ENCODE results near the gene EEF1AKMT2. TPM values are rescaled to one million over a fixed set of nuclear protein-coding genes. Genes with fewer than 3 reads are reported as not detected.
"Not testable (repeated sequence)": the region's sequence is repeated elsewhere in the genome, so short reads cannot be mapped to it uniquely, and the experiment has no call there.

Gene EEF1AKMT2
- total RNA-seq, result 10 to 100 TPM; 22.3 to 26.3 TPM

DNA sequence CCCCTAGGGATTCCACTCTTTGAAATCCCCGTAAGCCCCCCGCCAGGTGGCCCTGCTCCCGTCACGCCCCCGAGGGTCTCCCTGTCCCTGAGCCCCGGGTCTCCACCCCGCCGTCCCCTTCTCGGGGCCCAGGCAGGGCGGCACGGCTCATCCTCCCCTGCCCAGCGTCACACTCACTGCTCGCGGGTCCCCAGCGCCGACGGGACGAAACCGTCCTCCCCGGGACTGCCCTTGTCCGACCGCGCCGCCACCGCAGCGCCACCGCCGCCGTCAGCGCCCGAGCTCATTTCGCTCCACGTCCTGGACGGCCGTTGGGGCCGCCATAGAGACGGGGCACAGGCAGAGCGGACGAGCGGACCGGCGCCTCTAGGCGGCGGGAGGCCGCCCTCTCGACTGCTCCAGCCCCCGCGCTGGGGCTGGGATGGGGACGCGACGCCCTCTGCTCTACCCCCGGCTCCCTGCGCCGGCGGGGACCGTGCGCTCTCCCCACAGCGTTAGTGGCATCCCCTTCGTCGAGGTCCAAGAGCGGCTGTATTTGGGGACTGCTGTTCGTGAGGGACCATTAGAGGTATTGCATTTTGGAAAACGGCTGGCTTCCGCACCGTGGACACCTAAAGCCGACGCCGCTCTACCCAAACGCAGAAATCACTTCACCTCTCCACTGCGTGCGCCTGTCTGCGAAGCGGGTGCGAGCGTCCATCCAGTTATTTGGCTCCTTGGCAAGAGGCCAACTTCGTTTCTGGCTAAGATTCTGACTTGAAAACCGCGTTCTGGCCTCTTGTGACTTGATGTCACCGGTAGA is at the start of gene EEF1AKMT2:
Gene EEF1AKMT2, minus strand, starts transcription at position 341 of the 802 bp plus-strand sequence. Its CDS starts 54 bp downstream, at position 287.
- no peaks in the 10 kb centered on the region for H3K9me3 Mint-ChIP-seq (ENCODE audit: low read depth)
- H3K27ac Mint-ChIP-seq, result peak within 1 kb of the TSS; percentile 96
- H3K27me3 Mint-ChIP-seq, result no peaks in the 10 kb centered on the region
- peaks cover 10% of the 10 kb centered on the region for H3K36me3 Mint-ChIP-seq
- peak; percentile 87 for DNase-seq
- ATAC-seq, result peak; percentile 98
- CTCF ChIA-PET, result interaction anchor here (1.0 to 2.2 kb wide), 6 partner anchors 10 to 95 kb away, joined by 3 to 10 read pairs (median 4); partner anchors contain the start of gene ABRAXAS2
- H3K4me1 Mint-ChIP-seq, result peaks cover 19% of the 10 kb centered on the region
- H3K4me3 Mint-ChIP-seq, result peak within 1 kb of the TSS; percentile 91

DNA sequence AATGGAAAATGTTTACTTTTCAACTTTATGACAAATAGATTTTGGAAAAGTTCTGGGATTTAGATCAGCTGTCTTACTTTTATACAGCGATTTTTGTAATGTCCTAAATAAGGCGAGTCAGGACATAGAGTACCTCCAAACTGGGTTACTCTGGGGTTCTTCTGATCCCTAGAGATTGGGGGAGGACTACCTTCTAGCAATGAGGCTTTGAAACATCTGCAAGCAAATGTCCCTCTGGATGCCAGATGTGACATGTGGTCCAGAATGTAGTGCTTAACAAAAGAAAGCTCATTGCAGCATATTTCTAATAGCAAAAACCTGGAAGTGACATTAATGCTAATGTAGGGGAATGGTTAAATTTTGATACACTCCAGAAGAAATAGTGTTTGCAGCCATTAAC is 46.0 kb upstream of the EEF1AKMT2 start:
- Mint-ChIP-seq H3K9me3 (ENCODE audit: low read depth) (no peaks in the 10 kb centered on the region), H3K36me3 (peaks cover 13% of the 10 kb centered on the region), H3K27me3 (no peaks in the 10 kb centered on the region), H3K4me3 (no peak overlapping the region), H3K4me1 (no peaks in the 10 kb centered on the region), H3K27ac (no peak overlapping the region)
- ATAC-seq, result no peak
- CTCF ChIA-PET, result interaction anchor here (1.1 kb wide), 1 partner anchor 307 kb away, joined by 3 read pairs; no protein-coding TSS in a partner anchor
- DNase-seq, result no peak

DNA sequence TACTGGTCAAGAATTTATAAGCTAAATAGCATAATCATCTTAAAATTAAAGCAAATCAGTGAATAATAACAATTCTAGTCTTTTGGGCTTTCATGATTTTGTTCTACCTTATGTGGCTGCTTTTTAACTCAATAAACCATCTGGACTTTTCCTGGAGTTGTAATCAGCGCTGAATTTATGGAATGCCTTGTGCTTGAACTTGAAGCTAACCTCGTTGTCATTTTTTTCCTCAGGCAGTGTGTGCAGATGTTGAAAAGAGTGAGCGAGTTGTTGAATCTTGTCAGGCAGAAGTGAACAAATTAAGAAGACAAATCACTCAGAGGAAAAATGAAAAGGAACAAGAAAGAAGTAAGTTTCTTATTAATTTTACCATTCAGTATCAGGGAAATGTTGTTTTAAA is 39.4 kb upstream of the EEF1AKMT2 start:
- DNase-seq, result no peak
- CTCF ChIA-PET, result interaction anchor here (1.9 kb wide), 1 partner anchor 291 kb away, joined by 5 read pairs; no protein-coding TSS in a partner anchor
- Mint-ChIP-seq H3K27me3 (no peaks in the 10 kb centered on the region), H3K27ac (no peak overlapping the region), H3K9me3 (ENCODE audit: low read depth) (no peaks in the 10 kb centered on the region), H3K4me3 (no peak overlapping the region), H3K4me1 (no peaks in the 10 kb centered on the region), H3K36me3 (peaks cover 31% of the 10 kb centered on the region)
- no peak for ATAC-seq

DNA sequence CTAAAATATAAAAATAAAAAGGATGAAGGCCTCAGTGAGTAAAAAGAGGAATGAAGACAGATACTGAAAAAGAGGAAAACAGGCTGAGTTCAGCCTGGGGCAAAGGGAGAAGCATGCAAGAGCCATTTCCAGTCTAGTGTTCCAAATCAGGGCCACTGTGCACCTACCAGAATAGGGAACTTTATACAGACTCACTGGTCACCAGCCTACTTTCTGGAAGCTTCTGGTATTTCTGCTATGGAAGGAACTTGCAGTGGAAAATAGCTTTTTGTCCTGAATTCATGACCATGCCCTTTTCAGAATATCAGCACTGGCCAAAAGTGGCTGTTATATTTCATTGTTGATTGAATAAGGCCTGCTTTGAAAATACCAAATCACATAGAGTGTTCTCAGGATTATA is 38.8 kb upstream of the EEF1AKMT2 start:
- no peak overlapping the region for H3K4me3 Mint-ChIP-seq
- H3K4me1 Mint-ChIP-seq, result no peaks in the 10 kb centered on the region
- no peak for ATAC-seq
- peaks cover 29% of the 10 kb centered on the region for H3K36me3 Mint-ChIP-seq
- H3K9me3 Mint-ChIP-seq (ENCODE audit: low read depth), result no peaks in the 10 kb centered on the region
- H3K27me3 Mint-ChIP-seq, result no peaks in the 10 kb centered on the region
- H3K27ac Mint-ChIP-seq, result no peak overlapping the region
- no peak for DNase-seq
- CTCF ChIA-PET, result interaction anchor here (1.3 to 1.9 kb wide), 3 partner anchors 27 to 306 kb away, joined by 4 to 6 read pairs (median 5); no protein-coding TSS in a partner anchor

DNA sequence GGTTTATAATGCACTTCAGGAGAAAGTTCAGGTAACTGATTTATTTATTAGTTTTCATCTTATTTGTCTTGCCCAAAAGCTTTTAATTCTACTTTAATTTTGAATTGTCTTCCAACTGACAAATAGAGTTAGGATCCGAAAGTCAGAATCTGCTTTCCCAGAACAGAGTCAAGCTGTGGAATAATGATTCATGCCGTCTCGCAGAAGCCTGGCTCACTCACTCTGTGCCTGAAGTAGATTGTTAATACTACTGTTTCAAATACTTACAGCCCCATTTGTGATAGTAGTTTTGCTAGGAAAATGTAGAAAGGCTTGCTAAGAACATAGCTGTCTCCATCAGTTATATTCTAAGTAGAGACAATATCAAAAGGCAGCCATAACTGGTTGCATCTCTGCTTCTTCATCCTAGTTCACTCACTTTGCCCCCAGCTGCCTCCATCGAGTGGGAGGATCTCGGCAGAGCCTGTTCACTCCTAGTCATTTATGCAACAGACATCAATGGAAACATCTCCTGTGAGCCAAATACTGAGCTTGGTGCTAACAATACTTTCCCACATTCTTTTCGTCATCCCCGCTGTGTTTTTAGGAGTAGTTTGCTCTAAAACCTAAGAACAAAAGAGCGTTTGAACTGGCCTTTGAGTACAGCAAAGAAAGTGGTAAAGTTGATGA is 37.9 kb upstream of the EEF1AKMT2 start:
- H3K9me3 Mint-ChIP-seq (ENCODE audit: low read depth), result no peaks in the 10 kb centered on the region
- DNase-seq, result no peak

DNA sequence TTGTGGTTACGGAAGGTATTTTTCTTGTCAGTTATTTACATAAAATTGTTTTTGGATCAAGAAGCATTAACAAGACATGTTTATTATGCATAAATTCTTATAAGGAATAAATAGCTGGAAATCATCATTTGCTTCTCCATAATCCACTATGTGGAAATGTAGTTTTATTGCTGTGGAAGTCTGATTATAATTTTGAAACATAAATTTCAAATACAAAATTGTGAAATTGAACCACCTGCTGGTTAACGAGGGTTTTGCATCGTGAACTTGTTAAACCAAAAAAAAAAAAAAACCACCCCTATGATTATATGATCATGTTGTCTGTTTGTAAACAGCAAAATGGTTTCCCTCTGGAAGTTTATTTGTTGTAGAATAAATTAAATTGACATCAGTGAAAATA is 35.8 kb upstream of the EEF1AKMT2 start:
- no peak overlapping the region for H3K4me3 Mint-ChIP-seq

More for the DNA sequence above, 37.9 kb upstream of the EEF1AKMT2 start:
- H3K27ac Mint-ChIP-seq, result no peak overlapping the region
- H3K4me3 Mint-ChIP-seq, result no peak overlapping the region
- H3K27me3 Mint-ChIP-seq, result no peaks in the 10 kb centered on the region
- peaks cover 22% of the 10 kb centered on the region for H3K36me3 Mint-ChIP-seq
- no peaks in the 10 kb centered on the region for H3K4me1 Mint-ChIP-seq
- CTCF ChIA-PET, result interaction anchor here (1.3 to 1.9 kb wide), 3 partner anchors 27 to 306 kb away, joined by 4 to 6 read pairs (median 5); no protein-coding TSS in a partner anchor
- ATAC-seq, result no peak

DNA sequence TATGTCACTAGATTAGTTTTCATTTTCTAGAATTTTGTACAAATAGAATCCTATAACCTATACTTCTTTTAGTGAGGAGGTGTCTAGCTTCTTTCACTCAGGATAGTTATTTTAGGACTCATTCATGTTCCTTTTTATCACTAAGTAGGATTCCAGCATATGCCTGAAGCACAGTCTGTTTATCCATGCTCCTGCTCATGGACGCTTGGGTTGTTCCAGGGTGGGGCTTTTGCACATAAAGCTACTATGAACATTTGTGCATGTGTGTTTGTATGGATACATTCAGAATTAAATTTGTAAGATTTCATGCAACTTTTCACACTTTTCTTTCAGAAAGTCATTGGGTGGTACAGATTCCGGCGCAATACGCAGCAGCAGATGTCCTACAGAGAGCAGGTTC is 34.6 kb upstream of the EEF1AKMT2 start:
- no peak for DNase-seq
- H3K9me3 Mint-ChIP-seq (ENCODE audit: low read depth), result no peaks in the 10 kb centered on the region
- no peaks in the 10 kb centered on the region for H3K4me1 Mint-ChIP-seq
- no peak overlapping the region for H3K27ac Mint-ChIP-seq
- no peak for ATAC-seq
- no peaks in the 10 kb centered on the region for H3K27me3 Mint-ChIP-seq
- H3K4me3 Mint-ChIP-seq, result no peak overlapping the region
- H3K36me3 Mint-ChIP-seq, result peaks cover 20% of the 10 kb centered on the region
- CTCF ChIA-PET, result interaction anchor here (0.7 to 4.3 kb wide), 8 partner anchors 11 to 301 kb away, joined by 3 to 30 read pairs (median 6); partner anchors contain the start of genes ABRAXAS2 and FAM53B

More for the DNA sequence above, 35.8 kb upstream of the EEF1AKMT2 start:
- Mint-ChIP-seq H3K27me3 (no peaks in the 10 kb centered on the region), H3K4me1 (no peaks in the 10 kb centered on the region), H3K9me3 (ENCODE audit: low read depth) (no peaks in the 10 kb centered on the region), H3K36me3 (peaks cover 18% of the 10 kb centered on the region), H3K27ac (no peak overlapping the region)
- ATAC-seq, result no peak
- no peak for DNase-seq
- CTCF ChIA-PET, result interaction anchor here (0.7 to 4.3 kb wide), 17 partner anchors 8 to 1698 kb away, joined by 3 to 30 read pairs (median 4); partner anchors contain the start of genes ABRAXAS2 and FAM53B

DNA sequence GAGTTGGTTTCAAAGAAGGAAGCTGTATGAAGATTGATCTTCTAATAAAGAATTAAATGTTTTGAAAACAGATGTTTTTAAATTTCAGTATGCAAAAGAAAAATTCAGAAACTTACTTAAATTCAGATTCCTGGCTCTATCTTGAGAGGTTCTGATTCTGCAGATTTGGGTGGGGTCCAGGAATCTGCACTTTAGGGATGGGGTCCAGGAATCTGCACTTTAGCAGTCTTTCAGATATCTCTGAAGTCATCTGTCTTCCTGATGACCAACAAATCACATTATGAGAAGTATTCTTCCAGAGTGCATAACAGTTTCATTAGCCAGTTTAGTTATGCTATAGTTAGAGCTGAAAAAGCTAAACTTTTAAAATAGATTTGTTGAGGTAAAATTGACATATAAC is 34.0 kb upstream of the EEF1AKMT2 start:
- Mint-ChIP-seq H3K27ac (no peak overlapping the region), H3K4me3 (no peak overlapping the region), H3K27me3 (no peaks in the 10 kb centered on the region), H3K36me3 (peaks cover 18% of the 10 kb centered on the region), H3K4me1 (no peaks in the 10 kb centered on the region), H3K9me3 (ENCODE audit: low read depth) (no peaks in the 10 kb centered on the region)
- ATAC-seq (no peak), DNase-seq (no peak)
- CTCF ChIA-PET, result interaction anchor here (0.7 to 4.3 kb wide), 5 partner anchors 10 to 295 kb away, joined by 3 to 30 read pairs (median 6); partner anchors contain the start of gene FAM53B

- not testable (repeated sequence) for ATAC-seq, DNase-seq
Measured at GRCh38 chr10:124824932-124825331, 33.2 kb upstream of the EEF1AKMT2 start.

GRCh38 chr10:124824507-124824906 is 32.8 kb upstream of the EEF1AKMT2 start:
- ATAC-seq, result no peak
- Mint-ChIP-seq H3K27me3 (no peaks in the 10 kb centered on the region), H3K4me3 (no peak overlapping the region), H3K27ac (no peak overlapping the region), H3K36me3 (peaks cover 22% of the 10 kb centered on the region), H3K9me3 (ENCODE audit: low read depth) (no peaks in the 10 kb centered on the region), H3K4me1 (no peaks in the 10 kb centered on the region)
- CTCF ChIA-PET, result interaction anchor here (1.1 to 4.3 kb wide), 3 partner anchors 12 to 294 kb away, joined by 3 to 30 read pairs (median 3); no protein-coding TSS in a partner anchor
- no peak for DNase-seq

More at GRCh38 chr10:124824932-124825331, 33.2 kb upstream of the EEF1AKMT2 start:
- H3K27ac Mint-ChIP-seq; H3K4me1 Mint-ChIP-seq; H3K27me3 Mint-ChIP-seq; H3K9me3 Mint-ChIP-seq (ENCODE audit: low read depth); H3K4me3 Mint-ChIP-seq: not testable (repeated sequence)
- CTCF ChIA-PET, result interaction anchor here (4.3 kb wide), 1 partner anchor 294 kb away, joined by 30 read pairs; no protein-coding TSS in a partner anchor
- peaks cover 21% of the 10 kb centered on the region for H3K36me3 Mint-ChIP-seq

- H3K9me3 Mint-ChIP-seq (ENCODE audit: low read depth), result no peaks in the 10 kb centered on the region
- no peaks in the 10 kb centered on the region for H3K27me3 Mint-ChIP-seq
- DNase-seq (no peak), ATAC-seq (no peak)
- H3K4me1 Mint-ChIP-seq, result no peaks in the 10 kb centered on the region
- CTCF ChIA-PET, result no interaction called here
- peaks cover 26% of the 10 kb centered on the region for H3K36me3 Mint-ChIP-seq
- H3K4me3 Mint-ChIP-seq, result no peak overlapping the region
- H3K27ac Mint-ChIP-seq, result no peak overlapping the region
Measured at GRCh38 chr10:124821520-124821919, 29.8 kb upstream of the EEF1AKMT2 start.

- H3K36me3 Mint-ChIP-seq, result peaks cover 26% of the 10 kb centered on the region
- H3K4me1 Mint-ChIP-seq, result no peaks in the 10 kb centered on the region
- H3K27me3 Mint-ChIP-seq, result no peaks in the 10 kb centered on the region
- no peak for DNase-seq
- no peak overlapping the region for H3K27ac Mint-ChIP-seq
- no peaks in the 10 kb centered on the region for H3K9me3 Mint-ChIP-seq (ENCODE audit: low read depth)
- ATAC-seq, result no peak
- H3K4me3 Mint-ChIP-seq, result no peak overlapping the region
- CTCF ChIA-PET, result no interaction called here
Measured at GRCh38 chr10:124820121-124820520, 28.4 kb upstream of the EEF1AKMT2 start.

DNA sequence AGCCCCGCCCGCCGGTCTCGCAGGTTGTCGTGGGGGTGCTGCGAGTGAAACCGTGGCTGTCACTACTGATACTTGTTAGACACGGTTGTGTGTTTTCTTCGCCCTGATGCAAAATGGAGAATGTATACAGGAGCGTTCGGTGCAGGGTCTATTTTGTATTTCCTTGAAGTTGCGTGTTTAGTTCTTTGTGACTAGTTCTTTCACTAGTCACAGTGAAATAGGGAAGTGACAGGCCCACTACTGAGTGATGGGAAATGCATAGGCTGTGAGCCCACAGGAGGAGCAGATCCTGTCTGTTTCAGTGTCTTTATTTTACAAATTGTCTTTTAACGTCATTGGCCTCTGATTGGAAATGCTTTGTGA is 10.6 kb upstream of the EEF1AKMT2 start:
- Mint-ChIP-seq H3K4me1 (peaks cover 19% of the 10 kb centered on the region), H3K9me3 (ENCODE audit: low read depth) (no peaks in the 10 kb centered on the region), H3K36me3 (no peaks in the 10 kb centered on the region), H3K27ac (peak overlapping the region; percentile 82), H3K4me3 (peak overlapping the region; percentile 78), H3K27me3 (peaks cover 7% of the 10 kb centered on the region)
- ATAC-seq, result no peak
- CTCF ChIA-PET, result interaction anchor here (0.8 to 2.1 kb wide), 5 partner anchors 11 to 61 kb away, joined by 3 to 10 read pairs (median 7); partner anchors contain the start of gene EEF1AKMT2
- DNase-seq, result no peak

Measured in activated CD8-positive, alpha-beta memory T cell treated with anti-CD3 and anti-CD28 coated beads, Interleukin-2, amount 10 ng/mL, durations not matched to agents 7 days and 5 days (primary cell).